Lung (tissue), 12 donors: ENCODE measurements around the gene EIF1. TPM values are rescaled to one million over a fixed set of nuclear protein-coding genes. Genes with fewer than 3 reads are reported as not detected.
"Not testable (repeated sequence)": the region's sequence is repeated elsewhere in the genome, so short reads cannot be mapped to it uniquely, and the experiment has no call there.

Experiments used
- ATAC-seq: fragments of 200-7000 bp; cut with Tn5 transposase; one replicate; pipeline ENCODE4 v1.9.1; 2020; ENCODE audit warnings: moderate number of reproducible peaks; ENCODE audit not compliant: insufficient read depth, low FRiP score
- DNase-seq, 3 donors: peaks; one replicate each; pipeline ENCODE4 v3.0.0-alpha.2; 2013 to 2017
- H3K27ac ChIP-seq, 2 donors: one replicate each; pipeline ENCODE4 v1.5.1; 2013; ENCODE audit warnings: mild to moderate bottlenecking in 2 of 2, moderate library complexity in 2 of 2, control low read depth in 1 of 2, inconsistent platforms in 1 of 2, low read depth in 1 of 2, low read length in 1 of 2
- H3K27me3 ChIP-seq, 3 donors: one replicate each; pipeline ENCODE4 v1.5.1; 2013; ENCODE audit warnings: low read length in 2 of 3; ENCODE audit not compliant: control insufficient read depth in 3 of 3, insufficient read depth in 3 of 3
- H3K36me3 ChIP-seq, 4 donors: one replicate each; pipeline ENCODE4 v1.5.1; 2013; ENCODE audit warnings: low read length in 4 of 4, mild to moderate bottlenecking in 1 of 4, moderate library complexity in 1 of 4; ENCODE audit not compliant: control insufficient read depth in 4 of 4, insufficient read depth in 4 of 4
- H3K4me1 ChIP-seq, 5 donors: one replicate each; pipeline ENCODE4 v1.5.1; 2013; ENCODE audit warnings: low read length in 5 of 5, mild to moderate bottlenecking in 2 of 5, moderate library complexity in 1 of 5; ENCODE audit not compliant: control insufficient read depth in 5 of 5, insufficient read depth in 5 of 5
- H3K4me3 ChIP-seq: one replicate; pipeline ENCODE4 v1.5.1; 2013; ENCODE audit warnings: mild to moderate bottlenecking, control low read depth, moderate library complexity
- H3K9ac ChIP-seq, 2 donors: one replicate each; pipeline ENCODE4 v1.5.1; 2013; ENCODE audit warnings: low read length in 2 of 2, control low read depth in 1 of 2; ENCODE audit not compliant: insufficient read depth in 1 of 2
- H3K9me3 ChIP-seq, 4 donors: one replicate each; pipeline ENCODE4 v1.5.1; 2013; ENCODE audit warnings: low read length in 3 of 4, mild to moderate bottlenecking in 1 of 4, moderate library complexity in 1 of 4; ENCODE audit not compliant: control insufficient read depth in 4 of 4, insufficient read depth in 3 of 4
- WGBS, 2 donors: extraction: QIAGEN DNeasy Blood & Tissue Kit; methylation state at CpG; one replicate each; pipeline ENCODE4 v1.1.7; 2013; 5-methylcytosine and 5-hydroxymethylcytosine counted together
- polyA plus RNA-seq, 2 donors: library from polyadenylated mRNA; stranded (reverse); fragments of 200-250 nt; gene quantifications; one replicate each; pipeline ENCODE4 v1.2.1, GENCODE V29; 2013
- total RNA-seq, 2 donors: library from RNA; depleted of rRNA in 1 of 2; stranded (reverse); fragments of >200 nt in 1 of 2; gene quantifications; one replicate each; pipeline ENCODE4 v1.2.1, GENCODE V29; 2014 to 2021
- TF ChIP-seq, protein P1 (sequence below): IDR thresholded peaks from 2 replicates; pipeline ENCODE4 v1.5.1; 2012; ENCODE audit warnings: mild to moderate bottlenecking; ENCODE audit errors: control extremely low read depth, extremely low read depth
- donor health status: control.
- donor health status: control.
- donor health status: Bipolar disorder and iron deficiency.
- donor health status: healthy.
- donor health status: DM: yes; HTN: yes; CAD: no.

Gene EIF1
- total and polyA plus RNA-seq, 4 donors, result 381 to 872 (median 676) TPM

DNA sequence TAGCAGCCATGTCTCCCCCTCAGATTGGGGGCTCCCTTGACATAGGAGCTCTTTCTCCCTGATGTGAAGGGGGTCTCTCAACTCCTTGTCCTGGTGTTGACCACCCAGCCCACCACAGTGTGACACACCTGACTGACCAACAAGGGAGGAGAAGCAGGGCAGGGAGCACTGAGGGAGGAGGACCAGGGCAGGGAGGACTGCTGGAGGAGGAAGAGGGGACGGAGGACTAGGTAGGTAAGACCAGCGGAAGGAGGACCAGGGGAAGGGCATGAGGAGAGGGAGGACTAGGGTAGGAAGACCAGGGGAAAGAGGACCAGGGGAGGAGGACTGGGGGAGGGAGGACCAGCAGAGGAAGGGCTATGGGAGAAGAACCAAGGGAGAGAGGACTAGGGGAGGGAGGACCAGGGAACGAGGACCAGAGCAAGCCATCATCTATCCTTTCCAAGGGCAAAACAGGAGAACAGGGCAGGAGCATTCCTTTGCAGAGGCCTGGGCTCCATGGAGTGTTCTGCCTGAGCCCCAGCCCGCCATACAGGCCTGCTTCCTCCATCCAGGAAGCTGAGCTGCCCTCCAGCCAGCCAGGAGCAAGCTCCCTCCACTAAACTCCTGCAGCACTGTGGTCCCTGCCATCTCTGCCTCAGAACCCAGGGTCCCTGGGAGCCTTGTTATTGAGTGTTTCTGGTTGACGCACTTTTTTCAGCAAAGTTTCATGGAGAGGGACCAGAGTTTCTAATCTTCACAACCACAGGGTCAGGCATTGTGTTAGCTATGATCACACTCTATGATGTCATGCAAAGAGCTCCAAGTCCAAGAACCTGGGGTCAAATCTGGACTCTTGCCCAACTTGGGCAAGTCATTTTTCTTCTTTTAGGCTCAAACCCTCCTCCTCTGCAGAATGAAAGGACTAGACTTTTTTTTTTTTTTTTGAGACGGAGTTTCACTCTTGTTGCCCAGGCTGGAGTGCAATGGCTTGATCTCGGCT lies 48.9 kb upstream of the EIF1 start:
- Histone ChIP-seq H3K27ac (no peak overlapping the region), H3K9ac (no peak overlapping the region), H3K27me3 (no peaks in the 10 kb centered on the region), H3K4me1 (peaks cover 0 to 22% (median 6%) of the 10 kb centered on the region in 5 donors), H3K36me3 (no peaks in the 10 kb centered on the region), H3K9me3 (no peaks in the 10 kb centered on the region), H3K4me3 (no peak overlapping the region)
- TF ChIP-seq, protein P1, sequence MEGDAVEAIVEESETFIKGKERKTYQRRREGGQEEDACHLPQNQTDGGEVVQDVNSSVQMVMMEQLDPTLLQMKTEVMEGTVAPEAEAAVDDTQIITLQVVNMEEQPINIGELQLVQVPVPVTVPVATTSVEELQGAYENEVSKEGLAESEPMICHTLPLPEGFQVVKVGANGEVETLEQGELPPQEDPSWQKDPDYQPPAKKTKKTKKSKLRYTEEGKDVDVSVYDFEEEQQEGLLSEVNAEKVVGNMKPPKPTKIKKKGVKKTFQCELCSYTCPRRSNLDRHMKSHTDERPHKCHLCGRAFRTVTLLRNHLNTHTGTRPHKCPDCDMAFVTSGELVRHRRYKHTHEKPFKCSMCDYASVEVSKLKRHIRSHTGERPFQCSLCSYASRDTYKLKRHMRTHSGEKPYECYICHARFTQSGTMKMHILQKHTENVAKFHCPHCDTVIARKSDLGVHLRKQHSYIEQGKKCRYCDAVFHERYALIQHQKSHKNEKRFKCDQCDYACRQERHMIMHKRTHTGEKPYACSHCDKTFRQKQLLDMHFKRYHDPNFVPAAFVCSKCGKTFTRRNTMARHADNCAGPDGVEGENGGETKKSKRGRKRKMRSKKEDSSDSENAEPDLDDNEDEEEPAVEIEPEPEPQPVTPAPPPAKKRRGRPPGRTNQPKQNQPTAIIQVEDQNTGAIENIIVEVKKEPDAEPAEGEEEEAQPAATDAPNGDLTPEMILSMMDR, result no peak
- ATAC-seq, result no peak
- DNase-seq, result peak in 1 of 3 donors; percentile 21
- 90 to 93% methylated on average over 7 of the region's 7 CpGs for WGBS, 2 donors

DNA sequence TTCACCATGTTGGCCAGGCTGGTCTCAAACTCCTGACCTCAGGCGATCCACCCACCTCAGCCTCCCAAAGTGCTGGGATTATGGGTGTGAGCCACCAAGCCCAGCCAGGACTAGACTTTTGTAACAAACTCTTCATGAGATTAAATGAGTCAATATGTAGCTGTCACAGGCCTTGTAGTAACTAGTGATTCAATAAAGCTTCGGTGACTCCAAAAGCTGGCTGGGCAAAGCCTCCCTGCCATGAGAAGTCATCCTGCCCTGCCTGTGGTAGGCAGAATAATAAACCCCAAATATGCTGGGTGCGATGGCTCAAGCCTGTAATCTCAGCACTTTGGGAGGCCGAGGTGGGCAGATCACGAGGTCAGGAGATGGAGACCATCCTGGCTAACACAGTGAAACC lies 48.1 kb upstream of the EIF1 start:
- ATAC-seq, H3K9ac ChIP-seq, DNase-seq, H3K27ac ChIP-seq, H3K4me3 ChIP-seq, H3K36me3 ChIP-seq, H3K27me3 ChIP-seq, H3K9me3 ChIP-seq: not testable (repeated sequence)
- 94 to 96% methylated on average over 5 of the region's 5 CpGs for WGBS, 2 donors
- H3K4me1 ChIP-seq, result peaks cover 0 to 14% (median 3%) of the 10 kb centered on the region in 5 donors

DNA sequence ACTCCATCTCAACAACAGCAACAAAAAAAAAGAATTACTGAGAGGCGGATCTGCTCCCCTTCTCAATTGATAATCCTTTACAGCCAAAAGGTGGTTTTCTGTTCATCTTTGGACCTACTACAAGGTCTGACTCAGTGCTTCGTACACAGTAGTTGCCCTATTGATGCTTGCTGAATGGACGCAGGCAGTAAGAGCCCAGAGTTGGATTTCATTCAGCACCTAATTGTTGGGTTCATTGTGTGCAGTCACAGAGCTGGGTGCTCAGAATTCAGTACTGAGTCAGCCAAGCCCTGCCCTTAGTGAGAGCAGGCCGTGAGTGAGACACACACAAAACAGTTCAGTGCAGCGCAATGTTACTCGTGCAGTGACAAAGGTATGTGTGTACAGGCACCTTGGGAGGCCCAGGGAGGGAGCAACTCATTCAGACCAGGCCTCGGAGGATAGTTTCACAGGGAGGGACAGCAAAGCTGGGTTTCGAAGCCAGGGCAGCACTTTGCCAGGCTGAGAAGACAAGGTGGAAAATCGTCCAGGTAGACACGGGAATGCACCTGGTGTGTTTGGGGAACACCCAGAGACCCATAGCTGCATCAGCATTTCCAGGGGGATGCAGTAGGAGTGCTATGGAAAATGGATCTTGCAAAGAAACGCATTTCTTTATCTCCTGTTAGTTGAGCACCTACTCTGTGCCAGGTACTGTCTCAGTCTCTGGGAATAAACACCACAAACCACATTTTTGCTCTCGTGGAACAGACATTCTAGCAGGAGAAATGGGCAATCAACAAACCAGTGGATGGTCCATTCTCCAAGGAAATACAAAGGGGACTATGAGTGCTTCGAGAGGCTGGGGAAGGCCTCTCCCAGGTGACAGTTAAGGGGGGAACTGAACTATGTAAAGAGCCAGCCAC lies 46.2 kb upstream of the EIF1 start:
- WGBS, 2 donors, result 87 to 93% methylated on average over 13 of the region's 13 CpGs
- TF ChIP-seq, protein P1, result no peak
- ATAC-seq, result no peak
- H3K9ac ChIP-seq, result no peak overlapping the region
- H3K27me3 ChIP-seq, result no peaks in the 10 kb centered on the region
- no peak overlapping the region for H3K4me3 ChIP-seq
- no peaks in the 10 kb centered on the region for H3K36me3 ChIP-seq
- peaks cover 0 to 2% (median 0%) of the 10 kb centered on the region in 5 donors for H3K4me1 ChIP-seq
- no peak overlapping the region for H3K27ac ChIP-seq
- DNase-seq, result no peak
- no peaks in the 10 kb centered on the region for H3K9me3 ChIP-seq
